HAP-1 (cell line): Measurements from ENCODE around the gene SPATA9.
"Not testable (repeated sequence)": the region's sequence is repeated elsewhere in the genome, so short reads cannot be mapped to it uniquely, and the experiment has no call there.

Source experiments
- DNase-seq, 2 experiments: peaks; one replicate each; pipeline ENCODE4 v3.0.0-alpha.2; 2016 to 2020; ENCODE audit warnings: low spot score in 2 of 2
- H3K27me3 ChIP-seq: fragments of 250-450 bp; sonication (Bioruptor Pico); 2 replicates; pipeline ENCODE4 v1.5.1; 2020; ENCODE audit warnings: low read depth, mild to moderate bottlenecking, moderate library complexity
- H3K36me3 ChIP-seq: fragments of 250-450 bp; sonication (Bioruptor Pico); replicated peaks from 2 replicates; pipeline ENCODE4 v1.5.1; 2020; ENCODE audit warnings: mild to moderate bottlenecking
- H3K4me1 ChIP-seq: fragments of 250-450 bp; sonication (Bioruptor Pico); 2 replicates; pipeline ENCODE4 v1.5.1; 2020; ENCODE audit warnings: mild to moderate bottlenecking
- H3K4me3 ChIP-seq: fragments of 250-450 bp; sonication (Bioruptor Pico); 2 replicates; pipeline ENCODE4 v1.5.1; 2020; ENCODE audit warnings: mild to moderate bottlenecking, moderate library complexity
- H3K9me3 ChIP-seq: fragments of 250-450 bp; sonication (Bioruptor Pico); 2 replicates; pipeline ENCODE4 v1.5.1; 2020; ENCODE audit warnings: mild to moderate bottlenecking, moderate library complexity
- in situ Hi-C: fragments of 300-500 bp; cut with MboI; formaldehyde crosslinking; loops from 3 replicates; pipeline ENCODE4 v1.14.3; 2020; ENCODE audit warnings: low sequenced_read_pairs, inconsistent platforms, mixed read lengths

SPATA9 gene

DNA sequence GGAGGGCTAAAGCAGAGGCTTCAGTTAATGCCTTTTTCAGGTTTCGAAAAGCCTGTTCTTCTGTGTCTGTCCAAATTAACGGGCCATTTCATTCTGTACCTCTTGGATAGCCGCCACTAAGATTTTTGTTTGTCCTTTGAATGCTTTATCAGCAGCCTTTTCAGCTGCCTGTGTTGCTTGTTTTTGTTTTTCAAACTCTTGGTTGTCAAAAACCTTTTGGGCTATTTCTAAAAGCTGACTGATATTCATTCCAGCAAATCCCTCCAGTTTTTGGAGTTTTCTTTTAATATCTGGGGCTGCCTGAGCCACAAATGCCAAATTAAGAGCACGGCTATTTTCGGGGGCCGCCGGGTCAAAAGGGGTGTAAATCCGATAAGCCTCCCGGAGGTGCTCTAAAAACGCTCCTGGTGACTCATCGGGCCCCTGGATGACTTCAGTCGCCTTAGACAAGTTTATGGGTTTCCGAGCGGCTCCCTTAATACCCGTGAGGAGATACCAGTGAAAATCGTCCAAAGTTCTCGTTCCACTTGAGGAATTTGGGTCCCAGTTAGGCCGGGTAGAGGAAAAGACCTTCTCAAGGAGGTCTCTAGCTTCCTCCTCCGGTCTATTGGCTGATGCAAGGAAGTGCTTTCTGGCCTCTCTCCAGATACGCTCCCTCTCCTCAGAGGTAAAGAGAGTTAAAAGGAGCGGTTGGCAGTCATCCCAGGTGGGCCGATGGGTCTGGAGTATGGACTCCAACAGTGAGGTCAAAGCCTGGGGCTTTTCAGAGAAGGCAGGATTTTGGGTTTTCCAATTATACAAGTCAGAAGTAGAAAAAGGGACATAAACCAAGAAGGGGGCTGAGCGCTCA, 28.1 kb upstream of the SPATA9 start:
- in situ Hi-C loops, H3K4me3 ChIP-seq, H3K4me1 ChIP-seq, H3K36me3 ChIP-seq, DNase-seq, H3K27me3 ChIP-seq, H3K9me3 ChIP-seq: not testable (repeated sequence)

DNA sequence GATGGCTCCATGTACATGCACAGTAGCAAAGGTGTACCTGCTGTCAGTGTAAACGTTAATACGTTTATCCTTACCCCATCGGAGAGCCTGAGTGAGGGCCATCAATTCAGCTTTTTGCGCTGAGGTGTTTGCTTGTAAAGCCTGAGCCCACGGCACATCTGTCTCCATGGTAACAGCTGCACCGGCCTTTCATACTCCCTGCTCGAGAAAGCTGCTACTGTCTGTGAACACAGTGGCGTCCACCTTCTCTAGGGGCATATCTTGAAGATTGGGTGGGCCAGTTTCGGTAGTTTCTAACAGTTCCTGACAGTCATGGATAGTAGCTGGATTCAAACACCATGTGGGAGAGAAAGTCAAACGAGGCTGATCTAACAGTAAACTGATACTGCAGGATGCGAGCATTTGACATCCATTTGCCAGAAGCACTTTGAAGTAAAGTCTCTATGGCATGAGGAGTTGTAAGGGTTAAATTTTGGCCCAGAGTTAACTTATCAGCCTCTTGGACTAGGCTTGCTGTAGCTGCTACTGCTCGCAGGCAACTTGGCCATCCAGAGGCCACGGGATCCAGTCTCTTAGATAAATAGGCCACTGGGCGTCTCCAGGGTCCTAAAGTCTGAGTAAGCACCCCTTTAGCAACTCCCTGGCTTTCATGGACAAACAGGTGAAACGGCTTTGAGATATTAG, 27.3 kb upstream of the SPATA9 start:
- Histone ChIP-seq H3K36me3 (no peaks in the 10 kb centered on the region), H3K9me3 (no peaks in the 10 kb centered on the region), H3K4me1 (no peaks in the 10 kb centered on the region), H3K4me3 (no peak overlapping the region), H3K27me3 (no peaks in the 10 kb centered on the region)
- in situ Hi-C loops = no loop called here
- DNase-seq = no peak

DNA sequence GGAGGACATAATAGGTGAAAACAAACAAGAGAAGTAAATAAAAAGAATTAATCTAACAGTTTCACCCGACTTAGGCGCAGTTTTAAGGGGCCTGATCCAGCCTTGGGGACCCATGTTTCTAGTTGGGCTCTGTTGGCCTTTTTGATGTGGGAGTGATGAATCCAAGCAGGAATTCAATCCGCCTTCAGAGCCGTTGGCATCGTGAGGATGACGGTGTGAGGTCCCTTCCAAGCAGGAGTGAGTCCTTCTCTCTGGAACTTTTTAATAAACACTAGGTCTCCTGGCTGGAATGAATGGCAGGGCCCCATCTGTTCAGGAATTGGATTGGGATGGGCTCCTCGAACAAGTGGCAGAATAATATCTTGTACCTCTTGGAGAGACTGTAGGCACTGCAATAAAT, 26.1 kb upstream of the SPATA9 start:
- H3K4me1 ChIP-seq = no peaks in the 10 kb centered on the region
- H3K27me3 ChIP-seq = no peaks in the 10 kb centered on the region
- in situ Hi-C loops = no loop called here
- no peaks in the 10 kb centered on the region for H3K36me3 ChIP-seq
- no peaks in the 10 kb centered on the region for H3K9me3 ChIP-seq
- no peak for DNase-seq
- H3K4me3 ChIP-seq = no peak overlapping the region

DNA sequence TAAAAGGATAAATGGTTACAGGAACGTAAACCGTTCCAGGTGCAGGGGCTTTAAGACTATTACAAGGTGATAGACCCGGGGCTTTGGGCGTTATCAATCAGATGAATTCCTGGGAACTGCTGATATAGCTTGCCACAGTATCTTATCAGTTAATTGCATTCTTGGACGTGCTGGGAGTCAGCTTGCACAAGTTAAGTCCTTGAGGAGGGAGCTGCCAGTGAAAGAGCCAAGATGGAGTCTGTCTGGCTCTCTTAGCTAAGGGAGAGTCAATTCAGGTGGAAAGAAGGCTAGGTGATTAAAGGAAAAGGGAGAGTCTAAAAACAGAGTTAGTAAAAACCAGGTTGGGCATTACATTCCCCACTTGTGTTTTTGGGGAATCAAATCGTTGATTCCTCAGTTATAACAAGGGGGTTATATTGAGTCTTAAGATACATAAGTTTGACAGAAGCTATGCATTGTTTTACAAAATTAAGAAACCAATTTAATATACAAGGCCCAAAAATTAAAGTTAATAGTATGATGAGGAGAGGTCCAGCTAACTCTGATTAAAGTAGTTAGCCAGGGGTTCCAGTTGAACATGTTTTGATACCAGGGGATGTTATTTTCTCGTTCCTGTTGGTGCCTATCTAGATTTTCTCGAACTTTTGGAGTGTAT, 24.9 kb upstream of the SPATA9 start:
- DNase-seq, H3K9me3 ChIP-seq, H3K4me3 ChIP-seq, H3K27me3 ChIP-seq, H3K4me1 ChIP-seq, in situ Hi-C loops, H3K36me3 ChIP-seq: not testable (repeated sequence)

DNA sequence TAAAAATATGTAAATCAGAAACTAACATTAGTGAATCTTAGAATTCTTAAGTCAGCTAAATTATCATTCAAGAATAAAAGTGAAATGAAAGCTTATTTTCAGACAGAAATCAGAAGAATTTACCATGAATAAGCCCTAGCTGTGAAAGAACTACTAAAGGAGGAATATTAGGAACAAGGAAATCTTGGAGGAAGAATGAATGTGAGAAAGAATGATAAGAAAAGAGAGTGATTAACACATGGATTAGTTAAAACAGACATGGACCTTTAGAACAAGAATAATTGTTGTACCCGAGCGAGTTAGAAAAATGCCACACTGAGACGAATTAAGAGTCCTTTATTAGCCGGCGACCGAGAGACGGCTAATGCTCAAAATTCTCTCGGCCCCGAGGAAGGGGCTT, 24.3 kb upstream of the SPATA9 start:
- Histone ChIP-seq H3K9me3 (no peaks in the 10 kb centered on the region), H3K36me3 (no peaks in the 10 kb centered on the region), H3K4me1 (no peaks in the 10 kb centered on the region), H3K27me3 (no peaks in the 10 kb centered on the region), H3K4me3 (no peak overlapping the region)
- in situ Hi-C loops = no loop called here
- DNase-seq = no peak

DNA sequence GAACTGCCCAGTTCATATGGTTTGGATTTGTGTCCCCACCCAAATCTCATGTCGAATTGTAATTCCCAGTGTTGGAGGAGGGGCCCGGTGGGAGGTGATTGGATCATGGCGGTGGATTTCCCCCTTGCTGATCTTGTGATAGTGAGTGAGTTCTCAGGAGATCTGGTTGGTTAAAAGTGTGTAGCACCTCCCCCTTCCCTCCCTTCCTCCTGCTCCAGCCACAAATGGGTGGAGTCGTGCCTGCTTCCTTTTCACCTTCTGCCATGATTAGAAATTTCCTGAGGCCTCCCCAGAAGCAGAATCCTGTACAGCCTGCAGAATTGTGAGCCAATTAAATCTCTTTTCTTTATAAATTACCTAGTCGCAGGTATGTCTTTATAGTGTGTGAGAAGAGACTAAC, 23.4 kb upstream of the SPATA9 start:
- H3K4me3 ChIP-seq, in situ Hi-C loops, H3K4me1 ChIP-seq, H3K36me3 ChIP-seq, DNase-seq, H3K9me3 ChIP-seq, H3K27me3 ChIP-seq: not testable (repeated sequence)

DNA sequence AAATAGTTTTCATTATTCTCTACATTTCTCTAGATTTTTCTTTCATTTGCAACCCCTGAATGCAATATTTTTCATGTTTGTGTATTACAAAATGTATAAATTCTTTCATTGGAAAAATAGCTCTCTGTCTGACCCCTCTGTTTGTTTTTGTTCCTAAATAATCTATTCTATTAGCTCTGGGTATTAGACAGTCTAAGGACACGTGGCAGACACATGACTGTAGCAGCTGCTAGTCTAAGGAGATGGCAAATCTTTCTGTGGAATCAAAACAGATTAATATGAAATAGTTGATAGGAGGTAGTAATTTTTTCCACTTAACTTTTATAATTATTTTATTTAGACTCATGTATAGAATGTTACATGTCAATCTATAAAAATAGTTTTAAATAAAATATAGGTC, 21.4 kb upstream of the SPATA9 start:
- no peaks in the 10 kb centered on the region for H3K27me3 ChIP-seq
- no peaks in the 10 kb centered on the region for H3K36me3 ChIP-seq
- in situ Hi-C loops = no loop called here
- no peaks in the 10 kb centered on the region for H3K9me3 ChIP-seq
- DNase-seq = no peak
- H3K4me1 ChIP-seq = no peaks in the 10 kb centered on the region
- H3K4me3 ChIP-seq = no peak overlapping the region

DNA sequence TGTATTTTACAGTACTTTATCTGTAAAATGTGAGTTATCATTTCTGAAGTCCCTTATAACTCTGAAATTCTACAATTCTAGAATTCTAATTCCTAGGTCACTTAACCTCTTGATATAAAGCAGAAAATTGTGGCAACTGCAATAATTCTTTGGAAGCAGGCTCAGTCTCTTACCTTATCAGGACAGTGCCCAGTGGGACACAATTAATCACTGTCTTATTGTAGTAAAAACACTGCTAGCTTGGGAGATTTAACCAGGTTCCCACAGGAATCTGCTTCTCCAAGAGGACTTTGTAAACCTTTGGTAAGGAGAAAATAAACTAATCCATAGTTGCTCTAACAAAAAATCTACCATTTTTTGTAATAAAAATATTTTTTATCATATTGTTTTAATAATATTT, 18.3 kb upstream of the SPATA9 start:
- Histone ChIP-seq H3K9me3 (no peaks in the 10 kb centered on the region), H3K4me3 (no peak overlapping the region), H3K27me3 (no peaks in the 10 kb centered on the region), H3K4me1 (no peaks in the 10 kb centered on the region), H3K36me3 (no peaks in the 10 kb centered on the region)
- in situ Hi-C loops = no loop called here
- no peak for DNase-seq

DNA sequence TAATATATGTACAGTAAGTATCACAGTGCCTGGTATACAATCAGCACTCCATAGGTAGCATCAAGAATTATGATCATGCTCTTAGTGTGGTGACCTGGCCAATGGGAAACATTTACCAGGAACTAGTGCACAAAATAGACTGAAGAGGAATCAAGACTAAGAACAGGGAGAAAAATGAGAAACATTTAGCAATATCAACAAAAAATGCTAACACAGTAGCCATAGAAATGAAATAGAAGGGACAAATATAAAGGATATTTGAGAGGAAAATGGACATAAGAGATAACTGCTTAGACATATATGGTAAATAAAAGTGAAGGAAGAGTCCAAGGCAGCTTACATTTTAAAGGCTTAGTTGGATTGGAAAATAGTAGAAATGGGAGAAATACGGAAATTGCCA, 16.5 kb upstream of the SPATA9 start:
- H3K4me3 ChIP-seq = no peak overlapping the region
- no peaks in the 10 kb centered on the region for H3K4me1 ChIP-seq
- no peaks in the 10 kb centered on the region for H3K9me3 ChIP-seq
- DNase-seq = no peak
- in situ Hi-C loops = no loop called here
- no peaks in the 10 kb centered on the region for H3K36me3 ChIP-seq
- no peaks in the 10 kb centered on the region for H3K27me3 ChIP-seq

DNA sequence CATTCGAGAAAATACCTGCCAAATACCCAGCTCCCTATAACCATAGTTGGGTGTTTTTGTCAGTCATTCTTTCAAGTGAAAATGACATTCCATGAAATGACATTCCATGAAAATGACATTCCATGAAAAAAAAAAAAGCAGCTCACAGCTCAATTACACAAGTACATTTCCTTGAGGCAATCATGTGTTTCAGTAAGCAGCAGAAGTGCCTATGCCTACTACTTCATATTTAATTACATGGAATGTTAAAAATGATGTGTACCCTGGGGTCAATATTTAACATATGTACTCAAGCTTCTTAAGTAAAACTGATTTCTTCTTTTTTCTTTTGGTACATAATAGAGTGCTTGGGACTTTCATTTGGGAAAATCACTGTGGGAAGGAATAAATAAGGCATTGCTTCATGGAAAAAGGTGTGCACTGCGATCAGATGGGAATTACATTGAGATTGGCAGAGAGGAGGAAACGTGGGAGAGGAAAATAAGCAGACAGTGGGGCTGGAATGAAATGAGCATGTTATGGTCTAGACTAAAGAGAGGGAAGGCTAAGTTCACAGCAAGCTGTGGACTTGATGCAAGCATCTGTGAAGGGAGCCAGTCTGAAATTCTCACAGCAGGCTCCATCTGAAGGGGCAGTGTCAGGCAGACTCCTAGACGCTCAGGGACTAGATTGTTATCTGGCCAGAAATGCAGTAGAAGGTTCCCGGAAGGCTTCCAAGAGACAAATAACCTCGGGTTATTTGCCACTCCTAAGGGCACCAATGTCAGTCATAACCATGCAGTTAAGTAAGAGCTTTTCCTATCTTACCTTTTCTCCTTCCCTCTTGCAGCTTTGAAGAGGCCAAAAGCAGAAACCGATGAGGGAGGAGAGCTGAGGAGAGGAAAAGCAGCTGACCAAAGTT, 15.2 kb upstream of the SPATA9 start:
- Histone ChIP-seq H3K4me3 (no peak overlapping the region), H3K36me3 (no peaks in the 10 kb centered on the region), H3K27me3 (no peaks in the 10 kb centered on the region), H3K9me3 (no peaks in the 10 kb centered on the region), H3K4me1 (no peaks in the 10 kb centered on the region)
- no peak for DNase-seq
- in situ Hi-C loops = no loop called here

DNA sequence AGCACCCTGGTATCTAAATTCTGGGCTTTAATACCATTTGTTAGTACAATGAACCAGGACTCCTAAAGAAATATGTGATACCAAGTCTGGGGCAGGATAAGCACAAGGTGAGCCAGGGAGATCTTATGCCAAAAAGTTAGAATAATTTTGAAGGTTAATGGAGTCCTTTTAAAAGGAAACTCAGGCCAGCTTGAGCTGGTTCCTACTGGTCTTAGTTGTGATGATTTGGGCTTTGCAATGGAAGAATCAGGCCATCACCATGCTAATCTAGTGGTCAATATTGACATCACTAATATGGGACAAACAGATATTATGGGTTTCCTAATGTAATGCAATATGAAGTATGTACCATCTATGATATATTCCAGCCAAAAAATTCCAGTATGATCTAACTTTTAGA, 7.5 kb upstream of the SPATA9 start:
- no peaks in the 10 kb centered on the region for H3K36me3 ChIP-seq
- no peak overlapping the region for H3K4me3 ChIP-seq
- DNase-seq = no peak
- in situ Hi-C loops = no loop called here
- H3K9me3 ChIP-seq = no peaks in the 10 kb centered on the region
- no peaks in the 10 kb centered on the region for H3K27me3 ChIP-seq
- H3K4me1 ChIP-seq = no peaks in the 10 kb centered on the region

DNA sequence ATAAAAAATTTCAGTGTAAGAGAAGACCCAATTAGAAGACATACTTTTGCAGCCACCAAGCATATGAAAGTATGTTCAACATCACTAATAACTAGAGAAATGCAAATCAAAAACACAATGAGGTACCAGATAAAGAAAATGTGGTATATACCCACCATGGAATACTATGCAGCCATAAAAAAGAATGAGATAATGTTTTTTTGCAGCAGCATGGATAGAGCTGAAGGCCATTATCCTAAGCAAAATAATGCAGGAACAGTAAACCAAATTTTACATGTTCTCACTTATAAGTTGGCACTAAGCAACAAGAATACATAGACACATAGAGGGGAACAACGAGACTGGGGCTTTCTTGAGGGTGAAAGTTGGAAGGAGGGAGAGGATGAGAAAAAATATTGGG, 6.9 kb upstream of the SPATA9 start:
- DNase-seq = no peak
- no peaks in the 10 kb centered on the region for H3K9me3 ChIP-seq
- H3K27me3 ChIP-seq = no peaks in the 10 kb centered on the region
- no peaks in the 10 kb centered on the region for H3K36me3 ChIP-seq
- H3K4me1 ChIP-seq = no peaks in the 10 kb centered on the region
- in situ Hi-C loops = no loop called here
- H3K4me3 ChIP-seq = no peak overlapping the region

DNA sequence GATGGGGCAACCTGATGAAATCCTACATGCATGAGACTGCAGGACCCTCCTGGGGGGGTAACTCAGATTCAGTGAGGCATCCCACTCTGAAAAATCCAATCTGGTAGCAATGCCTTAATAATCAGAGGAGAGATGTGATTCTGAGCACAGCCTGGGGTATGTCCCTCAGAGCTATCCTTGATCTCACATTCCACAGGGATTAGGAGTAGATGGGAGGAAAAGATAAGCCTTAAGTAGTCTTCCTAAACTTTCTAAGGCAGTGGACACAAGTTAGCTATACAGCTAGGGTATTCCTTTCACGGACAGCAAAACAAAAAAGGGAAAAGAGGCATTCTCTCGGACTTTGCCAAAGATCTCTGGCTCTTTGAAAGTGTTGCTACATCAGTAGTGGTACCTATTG, 3.9 kb upstream of the SPATA9 start:
- Histone ChIP-seq H3K27me3 (peaks cover 3% of the 10 kb centered on the region), H3K4me1 (no peaks in the 10 kb centered on the region), H3K4me3 (no peak overlapping the region), H3K9me3 (no peaks in the 10 kb centered on the region), H3K36me3 (no peaks in the 10 kb centered on the region)
- DNase-seq = peak in 1 of 2 experiments; percentile 59
- in situ Hi-C loops = no loop called here
